Activated T-cell treated with anti-CD3 and anti-CD28 coated beads, Interleukin-2, amount 50 U/mL, for 4 hours (primary cell): Measurements from ENCODE around the gene PCGF5. TPM values are rescaled to one million over a fixed set of nuclear protein-coding genes. Genes with fewer than 3 reads are reported as not detected.
A peak's percentile ranks its signal among the peaks of the same experiment; 100 is the strongest.
"Not testable (repeated sequence)": the region's sequence is repeated elsewhere in the genome, so short reads cannot be mapped to it uniquely, and the experiment has no call there.

Experiments used
- ATAC-seq, 2 donors: fragments of 200-7000 bp; cut with Tn5 transposase; one replicate each; pipeline ENCODE4 v1.10.0; 2021
- DNase-seq: peaks from one replicate; pipeline ENCODE4 v3.0.0-alpha.2; 2020
- H3K27me3 Mint-ChIP-seq: one replicate; pipeline ENCODE4 v1.8.0; 2021; ENCODE audit warnings: low read depth, mixed read lengths
- H3K36me3 Mint-ChIP-seq: one replicate; pipeline ENCODE4 v1.8.0; 2022; ENCODE audit warnings: mixed read lengths; ENCODE audit not compliant: insufficient read depth
- H3K4me1 Mint-ChIP-seq: one replicate; pipeline ENCODE4 v1.8.0; 2021; ENCODE audit warnings: low read depth, mixed read lengths
- H3K4me3 Mint-ChIP-seq: one replicate; pipeline ENCODE4 v1.8.0; 2021; ENCODE audit warnings: mild to moderate bottlenecking, moderate library complexity, mixed read lengths
- H3K9me3 Mint-ChIP-seq: one replicate; pipeline ENCODE4 v1.8.0; 2021; ENCODE audit warnings: mixed read lengths
- total RNA-seq, 3 donors: library from RNA; stranded (reverse); gene quantifications; one replicate each; pipeline ENCODE4 v1.2.1, GENCODE V29; 2021

The PCGF5 gene
- total RNA-seq, result 10 to 100 TPM; 38.5 to 43.5 (median 38.8) TPM

GRCh38 chr10:91220194-91220953, at the start of gene PCGF5:
TSS of gene PCGF5 (plus strand) at chr10:91220663. CDS start at chr10:91222872, 2,209 bp downstream.
- Mint-ChIP-seq H3K4me3 (peak within 1 kb of the TSS; percentile 85), H3K27me3 (no peaks in the 10 kb centered on the region), H3K9me3 (no peaks in the 10 kb centered on the region), H3K4me1 (peaks cover 55% of the 10 kb centered on the region), H3K36me3 (peaks cover 4% of the 10 kb centered on the region)
- DNase-seq (peak; percentile 89), ATAC-seq (peak; percentile 99)

- peaks cover 31% of the 10 kb centered on the region for H3K9me3 Mint-ChIP-seq
- H3K4me1 Mint-ChIP-seq, result peaks cover 49% of the 10 kb centered on the region
- no peak overlapping the region for H3K4me3 Mint-ChIP-seq
- DNase-seq, result no peak
- H3K27me3 Mint-ChIP-seq, result no peaks in the 10 kb centered on the region
- peaks cover 39% of the 10 kb centered on the region for H3K36me3 Mint-ChIP-seq
- ATAC-seq, result no peak
Measured at GRCh38 chr10:91171485-91171884, 49.0 kb upstream of the PCGF5 start.

GRCh38 chr10:91172348-91172747, 48.1 kb upstream of the PCGF5 start:
- ATAC-seq (no peak), DNase-seq (no peak)
- Mint-ChIP-seq H3K4me1 (peaks cover 49% of the 10 kb centered on the region), H3K4me3 (no peak overlapping the region), H3K36me3 (peaks cover 41% of the 10 kb centered on the region), H3K27me3 (no peaks in the 10 kb centered on the region), H3K9me3 (peaks cover 33% of the 10 kb centered on the region)

GRCh38 chr10:91185239-91185875, 35.1 kb upstream of the PCGF5 start:
- peaks cover 18% of the 10 kb centered on the region for H3K36me3 Mint-ChIP-seq
- peaks cover 85% of the 10 kb centered on the region for H3K4me1 Mint-ChIP-seq
- no peaks in the 10 kb centered on the region for H3K27me3 Mint-ChIP-seq
- ATAC-seq, result no peak
- peaks cover 7% of the 10 kb centered on the region for H3K9me3 Mint-ChIP-seq
- DNase-seq, result no peak
- H3K4me3 Mint-ChIP-seq, result no peak overlapping the region

- ATAC-seq (no peak), DNase-seq (no peak)
- Mint-ChIP-seq H3K4me1 (peaks cover 84% of the 10 kb centered on the region), H3K9me3 (no peaks in the 10 kb centered on the region), H3K27me3 (no peaks in the 10 kb centered on the region), H3K4me3 (no peak overlapping the region), H3K36me3 (peaks cover 18% of the 10 kb centered on the region)
Measured at GRCh38 chr10:91187156-91187555, 33.3 kb upstream of the PCGF5 start.

GRCh38 chr10:91188010-91188409, 32.5 kb upstream of the PCGF5 start:
- DNase-seq, H3K9me3 Mint-ChIP-seq, H3K27me3 Mint-ChIP-seq, ATAC-seq, H3K4me3 Mint-ChIP-seq: not testable (repeated sequence)
- Mint-ChIP-seq H3K36me3 (peaks cover 20% of the 10 kb centered on the region), H3K4me1 (peaks cover 82% of the 10 kb centered on the region)

GRCh38 chr10:91188889-91189288, 31.6 kb upstream of the PCGF5 start:
- Mint-ChIP-seq H3K27me3 (no peaks in the 10 kb centered on the region), H3K9me3 (peaks cover 3% of the 10 kb centered on the region), H3K4me3 (no peak overlapping the region), H3K4me1 (peaks cover 82% of the 10 kb centered on the region), H3K36me3 (peaks cover 24% of the 10 kb centered on the region)
- DNase-seq, result no peak
- ATAC-seq, result no peak

GRCh38 chr10:91190388-91190870, 30.0 kb upstream of the PCGF5 start:
- H3K27me3 Mint-ChIP-seq, result no peaks in the 10 kb centered on the region
- ATAC-seq, result no peak
- H3K36me3 Mint-ChIP-seq, result peaks cover 18% of the 10 kb centered on the region
- no peak overlapping the region for H3K4me3 Mint-ChIP-seq
- DNase-seq, result no peak
- peaks cover 3% of the 10 kb centered on the region for H3K9me3 Mint-ChIP-seq
- peaks cover 81% of the 10 kb centered on the region for H3K4me1 Mint-ChIP-seq

- no peaks in the 10 kb centered on the region for H3K27me3 Mint-ChIP-seq
- H3K36me3 Mint-ChIP-seq, result peaks cover 15% of the 10 kb centered on the region
- peaks cover 76% of the 10 kb centered on the region for H3K4me1 Mint-ChIP-seq
- peaks cover 3% of the 10 kb centered on the region for H3K9me3 Mint-ChIP-seq
- DNase-seq (no peak), ATAC-seq (no peak)
- no peak overlapping the region for H3K4me3 Mint-ChIP-seq
Measured at GRCh38 chr10:91190876-91191583, 29.4 kb upstream of the PCGF5 start.

- Mint-ChIP-seq H3K27me3 (no peaks in the 10 kb centered on the region), H3K36me3 (peaks cover 17% of the 10 kb centered on the region), H3K4me1 (peaks cover 78% of the 10 kb centered on the region), H3K9me3 (peaks cover 3% of the 10 kb centered on the region), H3K4me3 (no peak overlapping the region)
- DNase-seq, result no peak
- no peak for ATAC-seq
Measured at GRCh38 chr10:91191584-91191919, 28.9 kb upstream of the PCGF5 start.

- ATAC-seq, result peak; percentile 94 to 95
Measured at GRCh38 chr10:91194497-91195179, 25.8 kb upstream of the PCGF5 start.

GRCh38 chr10:91196268-91197048, 24.0 kb upstream of the PCGF5 start:
- Mint-ChIP-seq H3K27me3 (no peaks in the 10 kb centered on the region), H3K4me3 (no peak overlapping the region), H3K36me3 (peaks cover 21% of the 10 kb centered on the region), H3K4me1 (peaks cover 87% of the 10 kb centered on the region), H3K9me3 (peaks cover 3% of the 10 kb centered on the region)
- DNase-seq (no peak), ATAC-seq (no peak)

More at GRCh38 chr10:91194497-91195179, 25.8 kb upstream of the PCGF5 start:
- Mint-ChIP-seq H3K27me3 (no peaks in the 10 kb centered on the region), H3K4me3 (peak overlapping the region; percentile 0), H3K36me3 (peaks cover 20% of the 10 kb centered on the region), H3K9me3 (peaks cover 3% of the 10 kb centered on the region), H3K4me1 (peaks cover 86% of the 10 kb centered on the region)
- peak; percentile 10 for DNase-seq

- Mint-ChIP-seq H3K4me1 (peaks cover 87% of the 10 kb centered on the region), H3K27me3 (no peaks in the 10 kb centered on the region), H3K36me3 (peaks cover 21% of the 10 kb centered on the region), H3K9me3 (peaks cover 3% of the 10 kb centered on the region), H3K4me3 (no peak overlapping the region)
- ATAC-seq (no peak), DNase-seq (no peak)
Measured at GRCh38 chr10:91197127-91197526, 23.3 kb upstream of the PCGF5 start.
